HepG2 (cell line): ENCODE measurements around the gene DPAGT1. TPM values are rescaled to one million over a fixed set of nuclear protein-coding genes. Genes with fewer than 3 reads are reported as not detected.

Experiments
- ARID4A ChIP-seq: sonication (generic); formaldehyde crosslinking; IDR thresholded peaks from 2 replicates; pipeline ENCODE4 v1.5.0; 2020; ENCODE audit warnings: mild to moderate bottlenecking, missing genetic modification reagents, borderline replicate concordance
- BRF2 ChIP-seq: sonication (generic); formaldehyde crosslinking; IDR thresholded peaks from 2 replicates; pipeline ENCODE4 v1.8.1; 2022; ENCODE audit warnings: mild to moderate bottlenecking, missing genetic modification reagents
- CEBPB ChIP-seq: IDR thresholded peaks from 2 replicates; pipeline ENCODE4 v1.6.1; 2011; ENCODE audit warnings: low read depth, low read length, improper control_type of control experiment, borderline replicate concordance
- GATA4 ChIP-seq: sonication (generic); IDR thresholded peaks from 2 replicates; pipeline ENCODE4 v1.6.1; 2016; ENCODE audit warnings: antibody characterized with exemption, low read depth, borderline replicate concordance
- KMT2A ChIP-seq: sonication (generic); formaldehyde crosslinking; IDR thresholded peaks from 2 replicates; pipeline ENCODE4 v1.4.0; 2020; ENCODE audit warnings: missing genetic modification reagents
- NFIC ChIP-seq: IDR thresholded peaks from 2 replicates; pipeline ENCODE4 v1.6.1; 2012; ENCODE audit warnings: mild to moderate bottlenecking, low read length, inconsistent platforms
- NFKB2 ChIP-seq: sonication (generic); formaldehyde crosslinking; IDR thresholded peaks from 2 replicates; pipeline ENCODE4 v1.4.0; 2020; ENCODE audit warnings: missing genetic modification reagents, borderline replicate concordance
- SNAPC2 ChIP-seq: sonication (generic); formaldehyde crosslinking; IDR thresholded peaks from 2 replicates; pipeline ENCODE4 v1.8.1; 2022; ENCODE audit warnings: mild to moderate bottlenecking, missing genetic modification reagents
- ZBED4 ChIP-seq: sonication (generic); formaldehyde crosslinking; IDR thresholded peaks from 2 replicates; pipeline ENCODE4 v1.4.0; 2020; ENCODE audit warnings: missing genetic modification reagents, borderline replicate concordance
- ZBTB44 ChIP-seq: sonication (generic); formaldehyde crosslinking; IDR thresholded peaks from 2 replicates; pipeline ENCODE4 v1.4.0; 2020; ENCODE audit warnings: missing genetic modification reagents
- ZGPAT ChIP-seq: IDR thresholded peaks from 2 replicates; pipeline ENCODE4 v1.6.1; 2016; ENCODE audit warnings: mild to moderate bottlenecking
- ZSCAN5A ChIP-seq: sonication (generic); formaldehyde crosslinking; IDR thresholded peaks from 2 replicates; pipeline ENCODE4 v1.8.0; 2022; ENCODE audit warnings: mild to moderate bottlenecking, missing genetic modification reagents, borderline replicate concordance
- polyA plus RNA-seq, 8 experiments: library from polyadenylated mRNA; depleted of rRNA in 3 of 8; stranded (reverse) in 7 of 8; unstranded in 1 of 8; fragments of >200 nt; fragmentation: Illumina TruSeq in 4 of 8; extraction: Trizol in 4 of 8; gene quantifications; 2 replicates each; pipeline versions ENCODE4 v1.2.1 to v1.2.3, GENCODE V29; 2011 to 2016; ENCODE audit warnings: low read depth in 4 of 8, missing spikeins in 1 of 8, mixed read lengths in 1 of 8; ENCODE audit not compliant: insufficient read depth in 1 of 8
- total RNA-seq, 5 experiments: library from RNA; depleted of rRNA; stranded (reverse); fragments of >200 nt; fragmentation: Illumina TruSeq; extraction: Trizol; gene quantifications; 2 replicates each; pipeline ENCODE4 v1.2.3, GENCODE V29; 2016; ENCODE audit warnings: low read depth in 1 of 5

Gene DPAGT1
- total and polyA plus RNA-seq, 2 of the 13 experiments (the other 11 are each of a cell fraction or from before 2014, with no cell fraction given): 37.6 to 70.7 TPM

GRCh38 chr11:119067371-119068222, 34.1 kb downstream of the DPAGT1 start, which contains the start of gene VPS11 (continued):
- 0 out of 2 replicates have a peak, but pooled peaks have one; percentile 53 for TF ChIP-seq ZSCAN5A (CRISPR knock-in tag)
- peak; percentile 70; the same call in 1 of the 2 replicates for TF ChIP-seq BRF2
- peak; percentile 40; the same call in 1 of the 2 replicates for TF ChIP-seq GATA4
- peak; percentile 38; the same call in 1 of the 2 replicates for TF ChIP-seq NFKB2 (CRISPR knock-in tag)
- TF ChIP-seq NFIC: peak; percentile 40; the same call in 1 of the 2 replicates
- TF ChIP-seq ZGPAT (CRISPR knock-in tag): peak; percentile 94
- peak; percentile 67; the same call in 1 of the 2 replicates for TF ChIP-seq ZBED4 (CRISPR knock-in tag)
- TF ChIP-seq KMT2A (CRISPR knock-in tag): peak; percentile 87
- no peak for TF ChIP-seq CEBPB
- 0 out of 2 replicates have a peak, but pooled peaks have one; percentile 32 for TF ChIP-seq SNAPC2 (CRISPR knock-in tag)
- TF ChIP-seq ZBTB44 (CRISPR knock-in tag): peak; percentile 33; the same call in 1 of the 2 replicates
- TF ChIP-seq ARID4A (CRISPR knock-in tag): peak; percentile 94
